Endodermal cell (in vitro differentiated cells): Measurements from ENCODE around the gene NPAS1. TPM values are rescaled to one million over a fixed set of nuclear protein-coding genes. Genes with fewer than 3 reads are reported as not detected.

Source experiments
- DNase-seq: peaks from one replicate; pipeline ENCODE4 v3.0.0-alpha.2; 2017
- H3K27ac ChIP-seq: 2 replicates; pipeline ENCODE4 v1.5.1; 2013; ENCODE audit warnings: mild to moderate bottlenecking, low read depth, low read length, moderate library complexity
- H3K27me3 ChIP-seq: 2 replicates; pipeline ENCODE4 v1.6.1; 2013; ENCODE audit warnings: mild to moderate bottlenecking, low read length, moderate library complexity; ENCODE audit not compliant: insufficient read depth, control insufficient read depth, poor library complexity, severe bottlenecking
- H3K36me3 ChIP-seq: 2 replicates; pipeline ENCODE4 v1.7.0; 2013; ENCODE audit warnings: mild to moderate bottlenecking, low read length, moderate library complexity; ENCODE audit not compliant: control insufficient read depth, insufficient read depth
- H3K4me1 ChIP-seq: one replicate; pipeline ENCODE4 v1.7.0; 2013; ENCODE audit warnings: low read length; ENCODE audit not compliant: control insufficient read depth, insufficient read depth
- H3K4me3 ChIP-seq: 2 replicates; pipeline ENCODE4 v1.5.1; 2013; ENCODE audit warnings: mild to moderate bottlenecking, low read length, moderate library complexity
- H3K9ac ChIP-seq: 2 replicates; pipeline ENCODE4 v1.6.1; 2013; ENCODE audit warnings: mild to moderate bottlenecking, low read length, moderate library complexity; ENCODE audit not compliant: poor library complexity, severe bottlenecking; ENCODE audit errors: extremely low read depth
- H3K9me3 ChIP-seq: 2 replicates; pipeline ENCODE4 v1.6.1; 2013; ENCODE audit warnings: mild to moderate bottlenecking, low read length, moderate library complexity; ENCODE audit not compliant: control insufficient read depth
- H3K27ac Mint-ChIP-seq: 2 replicates; pipeline ENCODE4 v1.8.0; 2020; ENCODE audit warnings: mixed read lengths
- H3K27me3 Mint-ChIP-seq: 2 replicates; pipeline ENCODE4 v1.8.0; 2021; ENCODE audit warnings: mild to moderate bottlenecking, mixed read lengths; ENCODE audit not compliant: insufficient read depth
- H3K36me3 Mint-ChIP-seq: 2 replicates; pipeline ENCODE4 v1.8.0; 2020; ENCODE audit warnings: low read depth, mixed read lengths
- H3K4me1 Mint-ChIP-seq: 2 replicates; pipeline ENCODE4 v1.8.0; 2020; ENCODE audit warnings: mixed read lengths
- H3K4me3 Mint-ChIP-seq: 2 replicates; pipeline ENCODE4 v1.8.0; 2020; ENCODE audit warnings: mild to moderate bottlenecking, moderate library complexity, mixed read lengths
- H3K9me3 Mint-ChIP-seq: 2 replicates; pipeline ENCODE4 v1.8.0; 2020; ENCODE audit warnings: mild to moderate bottlenecking, mixed read lengths
- CTCF ChIP-seq: fragments of 200-600 bp; sonication (generic); conservative IDR thresholded peaks from 2 replicates; pipeline ENCODE4 v1.5.0; 2021; ENCODE audit warnings: antibody characterized with exemption, mild to moderate bottlenecking
- WGBS, 2 experiments: methylation state at CpG; one replicate each; pipeline versions ENCODE4 v1.1.5 to v1.1.7; 2013; ENCODE audit warnings: missing lambda C conversion rate in 2 of 2, mixed read lengths in 1 of 2; ENCODE audit not compliant: insufficient coverage in 1 of 2, insufficient read length in 1 of 2; 5-methylcytosine and 5-hydroxymethylcytosine counted together
- total RNA-seq, 2 donors: library from RNA; stranded (reverse); fragmentation: NEBNext Ultra II Directional in 1 of 2; extraction: Animal tissue kit (Norgen Biotek cat#: 25700) in 1 of 2; gene quantifications; 2 replicates in 1 of 2; 3 replicates in 1 of 2; pipeline ENCODE4 v1.2.1, GENCODE V29; 2021

Gene NPAS1
- total RNA-seq, 2 donors from 2014 or later: 6.9 to 8.7 TPM

- no peaks in the 10 kb centered on the region for H3K9me3 ChIP-seq
- TF ChIP-seq CTCF: no peak
- no peaks in the 10 kb centered on the region for H3K4me1 ChIP-seq
- H3K27ac Mint-ChIP-seq: no peak overlapping the region
- H3K4me3 Mint-ChIP-seq: no peak overlapping the region
- peaks cover 88% of the 10 kb centered on the region for H3K36me3 Mint-ChIP-seq
- no peak for DNase-seq
- H3K4me1 Mint-ChIP-seq: peaks cover 5% of the 10 kb centered on the region
- H3K36me3 ChIP-seq: peaks cover 82% of the 10 kb centered on the region
- 95 to 100% methylated on average over 5 to 17 of the region's 17 CpGs for WGBS, 2 experiments
- no peaks in the 10 kb centered on the region for H3K9me3 Mint-ChIP-seq
- no peaks in the 10 kb centered on the region for H3K27me3 Mint-ChIP-seq
- no peaks in the 10 kb centered on the region for H3K27me3 ChIP-seq
- H3K27ac ChIP-seq: no peak overlapping the region
- no peak overlapping the region for H3K9ac ChIP-seq
- no peak overlapping the region for H3K4me3 ChIP-seq
Observed at GRCh38 chr19:47086280-47086679, 66.6 kb downstream of the NPAS1 start.

- 95 to 96% methylated on average over 17 to 21 of the region's 21 CpGs for WGBS, 2 experiments
Observed at GRCh38 chr19:47089767-47090350, 70.2 kb downstream of the NPAS1 start.

GRCh38 chr19:47093254-47093653 lies 73.6 kb downstream of the NPAS1 start:
- Mint-ChIP-seq H3K4me3 (no peak overlapping the region), H3K27me3 (no peaks in the 10 kb centered on the region)
- no peaks in the 10 kb centered on the region for H3K4me1 ChIP-seq

More at GRCh38 chr19:47089767-47090350, 70.2 kb downstream of the NPAS1 start:
- Histone ChIP-seq H3K36me3 (peaks cover 76% of the 10 kb centered on the region), H3K4me3 (no peak overlapping the region), H3K27ac (no peak overlapping the region), H3K9me3 (no peaks in the 10 kb centered on the region), H3K4me1 (no peaks in the 10 kb centered on the region), H3K27me3 (no peaks in the 10 kb centered on the region), H3K9ac (no peak overlapping the region)
- H3K27ac Mint-ChIP-seq: no peak overlapping the region
- H3K27me3 Mint-ChIP-seq: no peaks in the 10 kb centered on the region
- no peaks in the 10 kb centered on the region for H3K4me1 Mint-ChIP-seq
- no peaks in the 10 kb centered on the region for H3K9me3 Mint-ChIP-seq
- no peak overlapping the region for H3K4me3 Mint-ChIP-seq
- peaks cover 79% of the 10 kb centered on the region for H3K36me3 Mint-ChIP-seq
- no peak for TF ChIP-seq CTCF
- DNase-seq: no peak

More at GRCh38 chr19:47093254-47093653, 73.6 kb downstream of the NPAS1 start:
- Mint-ChIP-seq H3K36me3 (peaks cover 58% of the 10 kb centered on the region), H3K4me1 (peaks cover 12% of the 10 kb centered on the region), H3K27ac (peak overlapping the region; percentile 39), H3K9me3 (no peaks in the 10 kb centered on the region)
- Histone ChIP-seq H3K9ac (no peak overlapping the region), H3K27me3 (no peaks in the 10 kb centered on the region), H3K4me3 (no peak overlapping the region), H3K9me3 (no peaks in the 10 kb centered on the region), H3K27ac (no peak overlapping the region), H3K36me3 (peaks cover 66% of the 10 kb centered on the region)
- 87 to 95% methylated on average over 5 of the region's 5 CpGs for WGBS, 2 experiments
- no peak for TF ChIP-seq CTCF
- DNase-seq: no peak
